Right ventricle myocardium superior (tissue), 1 donor: ENCODE results near the gene OOSP1. TPM values are rescaled to one million over a fixed set of nuclear protein-coding genes. Genes with fewer than 3 reads are reported as not detected.

Experiments used
- ATAC-seq: fragments of 200-7000 bp; cut with Tn5 transposase; one replicate; pipeline ENCODE4 v1.9.1; 2020; ENCODE audit warnings: mild to moderate bottlenecking; ENCODE audit not compliant: poor library complexity
- DNase-seq: peaks from one replicate; pipeline ENCODE4 v3.0.0-alpha.2; 2020
- intact Hi-C: fragments of 100-400 bp; cut with DNase I; formaldehyde crosslinking; loops from one replicate; pipeline ENCODE4 v1.11.2; 2022
- total RNA-seq: library from RNA; stranded (reverse); fragmentation: NEBNext Ultra II Directional; extraction: Animal tissue kit (Norgen Biotek cat#: 25700); gene quantifications from one replicate; pipeline ENCODE4 v1.2.1, GENCODE V29; 2021
- donor health status: DM: no; HTN: yes; CAD: no; lungs with severe emphysema.

The OOSP1 gene
- total RNA-seq, 1 donor from 2014 or later = not detected

GRCh38 chr11:60005360-60005759 lies 67.1 kb downstream of the OOSP1 start:
- no peak for ATAC-seq
- intact Hi-C loops = no loop called here
- no peak for DNase-seq

Other genes starting within 250 kb of the OOSP1 start
- gene OR10V1, start 224.6 kb upstream of the OOSP1 start, total RNA-seq = not detected
- 9.2 TPM for gene STX3, start 183.1 kb upstream of the OOSP1 start, total RNA-seq
- 95.3 TPM for gene MRPL16, start 127.7 kb upstream of the OOSP1 start, total RNA-seq
- gene CBLIF, start 92.9 kb upstream of the OOSP1 start, total RNA-seq = not detected
- not detected for gene TCN1, start 71.9 kb upstream of the OOSP1 start, total RNA-seq
- not detected for gene OOSP3, start 59.6 kb upstream of the OOSP1 start, total RNA-seq
- gene OOSP4A, start 25.6 kb downstream of the OOSP1 start, total RNA-seq = not detected
- gene OOSP4B, start 78.7 kb downstream of the OOSP1 start, total RNA-seq = not detected
- gene OOSP2, start 102.0 kb downstream of the OOSP1 start, total RNA-seq = not detected
- gene MS4A3, start 118.2 kb downstream of the OOSP1 start, total RNA-seq = not detected
- gene MS4A2, start 150.2 kb downstream of the OOSP1 start, total RNA-seq = 1.0 TPM
- gene MS4A6A, start 244.7 kb downstream of the OOSP1 start, total RNA-seq = 49.6 TPM